ENCODE data around the gene PKMYT1.

The PKMYT1 gene

DNA sequence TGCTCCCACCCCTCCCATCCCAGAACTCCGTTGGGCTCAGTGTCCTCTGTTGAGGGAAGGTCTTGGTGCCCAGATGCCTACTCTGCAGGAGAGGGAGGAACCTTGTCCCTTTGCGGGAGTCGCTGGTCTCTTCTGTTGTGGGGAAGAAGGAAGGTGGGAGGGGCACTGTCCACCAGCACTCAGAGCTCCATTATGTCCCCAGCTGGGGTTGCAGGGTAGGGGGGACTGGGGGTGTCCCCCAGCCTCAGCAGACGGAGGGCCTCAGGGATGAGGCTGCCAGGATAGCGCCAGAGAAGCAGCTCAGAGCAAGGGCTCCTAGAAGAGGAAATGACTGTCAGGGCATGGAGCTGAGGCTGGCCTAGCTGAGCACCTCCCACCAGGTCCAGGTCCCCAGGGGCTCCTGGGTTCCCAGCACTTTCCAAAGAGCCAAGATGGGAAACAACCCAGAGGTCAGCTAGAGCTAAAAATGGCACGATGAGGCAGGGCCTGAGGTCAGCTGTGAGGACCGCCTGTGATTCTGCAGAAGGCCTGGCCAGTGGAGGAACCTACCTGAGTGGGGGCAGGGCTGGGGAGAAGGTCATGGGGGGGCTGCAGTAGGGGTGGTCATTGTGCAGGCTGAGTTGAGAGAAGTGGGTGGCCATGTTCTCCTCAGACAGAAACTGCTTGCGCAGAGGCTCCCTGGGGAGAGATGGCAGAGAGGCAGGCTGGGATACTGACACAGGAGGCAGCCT, 42.6 kb upstream of the PKMYT1 start:
- TF ChIP-seq TARDBP (IDR thresholded peaks at IDR 0.05) = no peak
- no peak for TF ChIP-seq BHLHE40 (IDR thresholded peaks at IDR 0.05; ENCODE audit: borderline replicate concordance)
- TF ChIP-seq HDGF (IDR thresholded peaks at IDR 0.05; ENCODE audit: borderline replicate concordance) = no peak
- CTCF ChIA-PET = interaction anchor here (0.6 to 4.5 kb wide), 3 partner anchors 9 to 107 kb away, joined by 3 to 38 read pairs (median 3); no protein-coding TSS in a partner anchor
- DNase-seq (ENCODE audit: extremely low spot score) = no peak
- POLR2A ChIA-PET = interaction anchor here (0.8 to 7.2 kb wide), 11 partner anchors 9 to 109 kb away, joined by 3 to 60 read pairs (median 4); partner anchors contain the start of genes CLDN9, KREMEN2, MMP25 and PKMYT1

- TF ChIP-seq PKNOX1 (IDR thresholded peaks at IDR 0.05) (no peak), L3MBTL2 (conservative IDR thresholded peaks at IDR 0.05) (no peak), FOXM1 (IDR thresholded peaks at IDR 0.05; ENCODE audit: borderline replicate concordance) (no peak), SUZ12 (IDR thresholded peaks at IDR 0.05) (no peak), TARDBP (IDR thresholded peaks at IDR 0.05) (no peak), SP1 (IDR thresholded peaks at IDR 0.05) (no peak), ELF4 (IDR thresholded peaks at IDR 0.05) (no peak), FOXA1 (IDR thresholded peaks at IDR 0.05) (no peak), BHLHE40 (IDR thresholded peaks at IDR 0.05; ENCODE audit: borderline replicate concordance) (no peak), HDGF (IDR thresholded peaks at IDR 0.05; ENCODE audit: borderline replicate concordance) (no peak), NFRKB (IDR thresholded peaks at IDR 0.05) (no peak), FOXK2 (IDR thresholded peaks at IDR 0.05) (no peak), CTBP1 (IDR thresholded peaks at IDR 0.05; ENCODE audit: borderline replicate concordance) (no peak)
- no peak for DNase-seq (ENCODE audit: extremely low spot score)
- POLR2A ChIA-PET = interaction anchor here (0.6 to 7.2 kb wide), 11 partner anchors 9 to 110 kb away, joined by 3 to 60 read pairs (median 5); partner anchors contain the start of genes CLDN9, MMP25 and PKMYT1
- CTCF ChIA-PET = interaction anchor here (0.6 to 4.5 kb wide), 3 partner anchors 9 to 107 kb away, joined by 3 to 38 read pairs (median 3); no protein-coding TSS in a partner anchor
Measured at GRCh38 chr16:3022208-3022683, 42.0 kb upstream of the PKMYT1 start.

DNA sequence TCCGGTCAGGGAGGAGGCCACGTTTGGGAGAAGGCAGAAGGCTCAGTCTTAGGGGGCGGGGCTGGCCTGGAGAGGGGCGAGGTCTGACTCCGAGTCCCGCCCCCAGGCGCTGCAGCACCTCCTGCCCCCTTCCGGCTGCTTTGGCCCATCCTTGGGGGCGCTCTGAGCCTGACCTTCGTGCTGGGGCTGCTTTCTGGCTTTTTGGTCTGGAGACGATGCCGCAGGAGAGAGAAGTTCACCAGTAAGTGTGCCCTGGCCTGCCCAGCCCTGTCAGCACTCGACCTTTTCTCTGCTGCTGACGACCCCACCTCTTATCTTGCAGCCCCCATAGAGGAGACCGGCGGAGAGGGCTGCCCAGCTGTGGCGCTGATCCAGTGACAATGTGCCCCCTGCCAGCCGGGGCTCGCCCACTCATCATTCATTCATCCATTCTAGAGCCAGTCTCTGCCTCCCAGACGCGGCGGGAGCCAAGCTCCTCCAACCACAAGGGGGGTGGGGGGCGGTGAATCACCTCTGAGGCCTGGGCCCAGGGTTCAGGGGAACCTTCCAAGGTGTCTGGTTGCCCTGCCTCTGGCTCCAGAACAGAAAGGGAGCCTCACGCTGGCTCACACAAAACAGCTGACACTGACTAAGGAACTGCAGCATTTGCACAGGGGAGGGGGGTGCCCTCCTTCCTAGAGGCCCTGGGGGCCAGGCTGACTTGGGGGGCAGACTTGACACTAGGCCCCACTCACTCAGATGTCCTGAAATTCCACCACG, 41.4 kb upstream of the PKMYT1 start:
- peak; percentile 67 for DNase-seq (ENCODE audit: extremely low spot score)
- ChIA-PET POLR2A (interaction anchor here (0.6 to 7.2 kb wide), 14 partner anchors 10 to 154 kb away, joined by 3 to 60 read pairs (median 4); partner anchors contain the start of genes CLDN9, FLYWCH1, MMP25 and PKMYT1), CTCF (interaction anchor here (0.6 to 4.5 kb wide), 2 partner anchors 10 to 1283 kb away, joined by 3 to 38 read pairs; no protein-coding TSS in a partner anchor)
- TF ChIP-seq ARNT (IDR thresholded peaks at IDR 0.05) (no peak), ELF4 (IDR thresholded peaks at IDR 0.05) (no peak), L3MBTL2 (conservative IDR thresholded peaks at IDR 0.05) (no peak), FOXK2 (IDR thresholded peaks at IDR 0.05) (no peak), CTBP1 (IDR thresholded peaks at IDR 0.05; ENCODE audit: borderline replicate concordance) (no peak), PKNOX1 (IDR thresholded peaks at IDR 0.05) (no peak), LEF1 (IDR thresholded peaks at IDR 0.05; ENCODE audit: borderline replicate concordance) (no peak), FOXA1 (IDR thresholded peaks at IDR 0.05) (no peak)

DNA sequence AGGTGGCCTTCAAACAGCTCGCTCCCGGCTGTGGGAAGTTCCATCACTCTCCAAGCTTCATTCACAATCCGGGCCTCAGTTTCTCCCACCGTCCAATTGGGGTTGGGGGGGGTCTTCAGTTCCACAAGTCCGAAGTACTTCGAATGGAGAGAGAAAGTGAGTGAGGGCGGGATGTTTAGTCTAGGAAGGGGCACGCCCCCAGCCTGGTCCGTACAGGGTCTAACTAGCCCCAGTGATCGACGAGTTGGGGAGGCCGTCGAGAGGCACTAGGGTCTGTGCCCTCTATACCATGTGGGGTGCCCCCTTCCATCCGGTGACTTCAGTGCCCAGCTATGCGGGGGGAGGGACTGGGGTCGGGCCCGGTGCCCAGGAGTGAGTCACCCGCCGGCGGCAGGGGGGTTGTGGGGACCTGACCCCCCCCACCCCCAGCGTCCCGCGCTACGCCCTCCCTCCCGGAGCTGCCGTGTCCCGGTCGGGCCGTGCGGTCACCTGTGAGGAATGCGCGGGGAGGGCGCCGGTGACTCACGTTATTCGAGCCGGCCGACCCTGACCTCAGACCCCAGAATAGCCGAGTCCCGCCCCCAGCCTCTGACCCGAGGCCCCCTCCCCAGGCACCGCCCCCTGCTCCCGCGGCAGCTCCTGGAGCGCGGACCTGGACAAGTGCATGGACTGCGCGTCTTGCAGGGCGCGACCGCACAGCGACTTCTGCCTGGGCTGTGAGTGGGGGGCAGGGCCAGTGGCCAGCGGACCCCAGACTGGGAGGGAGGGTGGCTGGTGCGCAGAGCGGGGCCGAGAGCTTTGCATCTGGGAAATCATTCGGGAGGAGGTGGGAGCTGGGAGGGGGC, 40.6 kb upstream of the PKMYT1 start:
- DNase-seq (ENCODE audit: extremely low spot score) = no peak
- ChIA-PET POLR2A (interaction anchor here (0.6 to 7.2 kb wide), 21 partner anchors 8 to 153 kb away, joined by 3 to 60 read pairs (median 6); partner anchors contain the start of genes CLDN9, FLYWCH1, MMP25 and PAQR4), CTCF (interaction anchor here (0.5 to 4.5 kb wide), 5 partner anchors 7 to 1284 kb away, joined by 3 to 38 read pairs (median 5); no protein-coding TSS in a partner anchor)
- TF ChIP-seq SP1 (IDR thresholded peaks at IDR 0.05) (no peak), CTBP1 (IDR thresholded peaks at IDR 0.05; ENCODE audit: borderline replicate concordance) (no peak), ZNF384 (IDR thresholded peaks at IDR 0.05) (no peak), NFRKB (IDR thresholded peaks at IDR 0.05) (no peak), HDGF (IDR thresholded peaks at IDR 0.05; ENCODE audit: borderline replicate concordance) (no peak), PKNOX1 (IDR thresholded peaks at IDR 0.05) (no peak), FOXM1 (IDR thresholded peaks at IDR 0.05; ENCODE audit: borderline replicate concordance) (peak; percentile 38; the same call in 1 of the 2 replicates), L3MBTL2 (conservative IDR thresholded peaks at IDR 0.05) (peak; percentile 73)

DNA sequence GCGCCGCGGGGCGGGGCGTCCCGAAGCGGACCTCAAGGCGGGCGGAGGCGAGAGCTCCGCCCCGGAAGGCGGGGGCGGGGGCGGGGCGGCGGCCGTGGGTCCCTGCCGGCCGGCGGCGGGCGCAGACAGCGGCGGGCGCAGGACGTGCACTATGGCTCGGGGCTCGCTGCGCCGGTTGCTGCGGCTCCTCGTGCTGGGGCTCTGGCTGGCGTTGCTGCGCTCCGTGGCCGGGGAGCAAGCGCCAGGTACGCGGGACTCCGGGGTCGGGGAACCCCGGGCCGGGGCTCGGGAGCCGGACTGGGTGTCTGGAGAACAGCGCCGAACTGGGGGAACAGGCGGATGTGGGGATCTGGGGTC, 40.0 kb upstream of the PKMYT1 start, which contains the start of gene TNFRSF12A:
Gene TNFRSF12A (plus strand): TSS at position 122 of the 357 bp plus-strand sequence. CDS start 30 bp downstream, at position 152.
- CTCF ChIA-PET = interaction anchor here (0.5 to 4.5 kb wide), 4 partner anchors 8 to 97 kb away, joined by 3 to 38 read pairs (median 6); no protein-coding TSS in a partner anchor
- POLR2A ChIA-PET = interaction anchor here (0.6 to 7.2 kb wide), 18 partner anchors 8 to 99 kb away, joined by 3 to 60 read pairs (median 7); partner anchors contain the start of genes CLDN9, MMP25, PAQR4 and PKMYT1
- TF ChIP-seq FOXA1 (IDR thresholded peaks at IDR 0.05) = no peak
- DNase-seq (ENCODE audit: extremely low spot score) = peak; percentile 86

All from HEK293T (cell line).